HUDEP-2 (cell line): Measurements from ENCODE around the gene SSBP2.
"Not testable (repeated sequence)": the region's sequence is repeated elsewhere in the genome, so short reads cannot be mapped to it uniquely, and the experiment has no call there.

Source experiments
- DNase-seq, 76 experiments: peaks; one replicate each; lab custom pipeline; 2025; ENCODE audit not compliant: unreplicated experiment in 76 of 76; lab: John Stamatoyannopoulos, UW

Gene SSBP2

DNA sequence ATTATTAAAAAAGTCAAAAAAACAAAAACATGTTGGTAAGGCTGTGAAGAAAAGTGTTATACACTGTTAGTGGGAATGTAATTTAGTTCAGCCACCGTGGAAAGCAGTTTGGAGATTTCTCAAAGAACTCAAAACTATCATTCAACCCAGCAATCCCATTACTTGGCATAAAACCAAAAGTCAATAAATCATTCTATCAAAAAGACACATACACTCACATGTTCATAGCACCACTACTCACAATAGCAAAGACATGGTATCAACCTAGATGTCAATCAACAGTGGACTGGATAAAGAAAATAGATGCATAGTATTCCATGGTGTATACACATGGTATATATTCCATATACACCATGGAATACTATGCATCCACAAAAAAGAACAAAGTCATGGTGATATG lies 208.7 kb downstream of the SSBP2 start:
- DNase-seq, result no peak

DNA sequence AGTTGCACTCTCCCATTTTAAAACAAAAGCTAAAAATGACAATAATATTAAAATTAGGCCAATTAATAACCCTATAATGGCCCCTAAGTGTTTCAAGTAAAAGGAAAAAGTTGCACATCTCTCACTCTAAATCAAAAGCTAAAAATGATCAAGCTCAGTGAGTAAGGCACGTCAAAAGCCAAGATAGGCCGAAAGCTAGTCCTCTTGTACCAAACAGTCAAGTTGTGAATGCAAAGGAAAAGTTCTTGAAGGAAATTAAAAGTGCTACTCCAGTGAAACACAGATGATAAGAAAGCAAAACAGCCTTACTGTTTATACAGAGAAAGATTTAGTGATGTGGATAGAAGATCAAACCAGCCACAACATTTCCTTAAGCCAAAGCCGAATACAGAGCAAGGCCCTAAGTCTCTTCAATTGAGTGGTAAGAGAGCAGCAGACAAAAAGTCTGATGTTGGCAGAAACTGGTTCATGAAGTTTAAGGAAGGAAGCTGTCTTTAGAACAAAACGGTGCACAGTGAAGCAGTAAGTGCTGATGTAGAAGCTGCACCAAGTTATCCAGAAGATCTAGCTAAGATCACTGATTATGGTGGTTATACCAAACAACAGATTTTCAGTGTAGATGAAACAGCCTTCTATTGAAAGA lies 212.9 kb downstream of the SSBP2 start:
- DNase-seq, result no peak

DNA sequence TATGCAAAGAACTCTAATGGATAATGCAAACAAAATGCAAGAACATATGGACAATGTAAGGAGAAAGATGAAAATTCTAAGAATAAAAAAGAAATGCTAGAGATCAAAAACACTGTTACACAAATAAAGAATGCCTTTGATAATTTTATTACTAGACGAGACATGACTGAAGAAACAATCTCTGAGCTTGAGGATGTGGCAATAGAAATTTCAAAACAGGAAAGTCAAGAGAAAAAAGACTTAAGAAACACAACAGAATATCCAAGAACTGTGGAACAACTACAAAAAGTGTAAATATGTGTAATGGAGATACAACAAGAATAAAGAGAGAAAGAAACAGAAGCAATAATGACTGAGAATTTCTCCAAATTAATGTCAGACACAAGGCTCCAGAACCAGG lies 216.5 kb downstream of the SSBP2 start:
- no peak for DNase-seq

DNA sequence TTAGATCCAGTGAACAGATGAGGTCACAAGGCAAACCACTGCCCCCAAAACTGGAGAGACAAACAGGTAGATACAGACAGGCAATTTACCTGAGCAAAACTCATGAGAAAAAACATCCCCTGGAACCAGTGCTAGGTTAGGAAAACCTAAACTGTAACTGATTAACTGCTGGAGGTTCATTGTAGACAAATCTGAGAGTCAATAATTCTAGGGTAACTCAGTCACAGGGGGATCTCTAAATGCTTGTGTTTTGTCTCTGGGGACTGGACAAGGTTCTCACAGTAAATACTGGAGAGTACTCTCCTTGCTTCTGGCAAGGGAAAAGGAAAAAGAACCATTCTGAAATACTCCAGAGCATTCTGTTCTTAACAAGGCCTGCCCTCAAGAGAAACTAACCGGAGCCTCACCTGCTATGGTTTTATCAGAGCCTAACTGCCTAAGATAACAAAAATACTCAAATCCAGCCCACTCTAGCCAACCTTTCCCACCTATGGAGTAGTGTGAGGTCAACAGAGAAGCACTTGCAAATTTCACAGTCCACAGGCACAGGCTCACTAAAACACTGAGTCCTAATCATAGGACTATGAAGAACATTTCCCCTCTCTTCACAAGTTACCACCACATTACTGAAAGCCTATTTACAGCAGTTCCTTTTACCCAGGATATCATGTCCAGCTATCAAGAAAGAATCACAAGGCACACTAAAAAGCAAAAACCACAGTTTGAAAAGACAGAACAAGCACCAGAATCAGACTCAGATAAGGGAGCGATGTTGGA lies 217.1 kb downstream of the SSBP2 start:
- DNase-seq, result no peak

DNA sequence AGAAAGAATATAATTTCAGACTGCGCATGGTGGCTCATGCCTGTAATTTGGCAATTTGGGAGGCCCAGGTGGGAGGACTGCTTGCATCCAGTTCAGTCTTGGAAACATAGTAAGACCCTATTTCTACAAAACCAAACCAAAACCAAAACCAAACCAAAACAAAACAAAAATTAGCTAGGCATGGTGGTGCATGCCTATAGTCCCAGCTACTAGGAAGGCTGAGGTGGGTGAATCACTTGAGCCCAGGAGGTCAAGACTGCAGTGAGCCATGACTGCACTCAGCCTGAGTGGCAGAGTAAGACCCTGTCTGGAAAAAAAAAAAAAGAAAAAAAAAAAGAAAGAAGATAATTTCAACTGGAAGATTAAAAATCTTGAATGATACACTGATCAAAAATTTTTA lies 220.0 kb downstream of the SSBP2 start:
- DNase-seq, result no peak

DNA sequence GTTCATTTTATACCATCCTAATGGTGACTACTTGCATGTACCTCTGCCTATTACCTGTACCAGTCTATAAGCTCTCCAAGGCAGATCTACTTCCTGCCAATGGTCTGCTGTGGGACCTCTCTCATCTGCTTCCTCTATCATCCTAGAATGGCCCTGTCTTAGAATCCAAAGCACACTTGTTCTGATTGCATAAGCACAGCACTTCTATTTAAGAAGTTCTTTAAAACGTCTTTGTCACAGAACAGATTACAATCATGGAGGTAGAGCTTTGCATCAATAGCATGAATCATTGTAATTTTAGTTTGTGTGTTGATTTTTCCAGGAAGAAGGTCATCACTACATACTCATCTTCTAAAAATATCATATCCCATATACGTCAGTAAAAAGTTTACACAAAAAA lies 225.2 kb downstream of the SSBP2 start:
- no peak for DNase-seq

DNA sequence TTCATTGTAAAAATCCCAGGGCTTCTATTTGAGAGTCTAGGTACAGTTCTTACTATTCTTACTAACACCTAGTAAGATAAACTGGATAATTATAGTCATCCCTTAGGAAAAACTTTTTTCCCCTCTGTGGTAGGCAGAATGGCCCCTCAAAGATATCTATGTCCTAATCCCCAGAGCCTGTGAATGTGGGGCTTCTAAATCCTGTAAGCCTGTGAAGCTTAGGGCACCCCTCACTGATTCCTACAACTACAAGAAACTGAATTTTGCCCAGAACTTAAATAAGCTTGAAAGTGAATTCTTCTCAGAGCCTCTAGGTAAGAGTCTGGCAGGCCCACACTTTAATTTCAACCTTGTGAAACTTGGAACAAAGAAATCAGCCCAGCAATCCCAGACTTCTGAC lies 226.9 kb downstream of the SSBP2 start:
- DNase-seq, result no peak

DNA sequence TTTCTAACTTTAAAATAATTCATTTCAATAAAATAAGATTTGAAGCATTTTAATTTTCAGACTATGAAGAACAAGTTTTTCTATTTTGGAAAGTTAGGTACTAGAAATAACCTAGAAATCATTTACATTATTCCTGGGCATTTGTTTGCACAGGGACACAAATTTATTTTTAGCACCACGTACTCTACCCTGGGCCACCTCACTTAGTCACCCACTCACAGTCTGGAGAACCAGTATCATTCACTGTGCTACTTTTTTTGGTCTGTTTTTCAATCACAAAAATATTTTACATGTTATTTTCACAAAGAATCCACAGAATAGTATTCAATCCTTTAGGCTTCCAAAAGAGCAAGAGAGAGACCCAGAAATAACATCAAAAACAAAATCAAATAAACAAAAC lies 228.3 kb downstream of the SSBP2 start:
- DNase-seq, result no peak

DNA sequence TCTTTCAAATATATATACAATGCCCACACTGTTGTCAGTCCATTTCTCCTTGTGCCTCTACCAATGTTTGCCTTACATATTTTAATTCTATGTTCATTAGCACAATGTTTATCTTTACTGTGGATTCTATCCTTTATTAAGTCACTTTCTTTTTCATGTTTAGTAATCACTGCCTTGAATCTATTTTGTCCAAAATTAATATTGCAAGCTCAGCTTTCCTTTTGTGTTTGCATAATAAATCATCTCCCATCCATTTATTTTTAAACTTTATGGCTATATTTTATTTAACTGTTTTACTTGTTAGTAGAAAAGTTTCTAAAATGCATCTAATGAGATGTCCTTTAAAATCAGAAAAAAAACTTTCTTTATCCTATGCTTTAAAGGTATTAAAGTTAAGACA lies 230.1 kb downstream of the SSBP2 start:
- no peak for DNase-seq

DNA sequence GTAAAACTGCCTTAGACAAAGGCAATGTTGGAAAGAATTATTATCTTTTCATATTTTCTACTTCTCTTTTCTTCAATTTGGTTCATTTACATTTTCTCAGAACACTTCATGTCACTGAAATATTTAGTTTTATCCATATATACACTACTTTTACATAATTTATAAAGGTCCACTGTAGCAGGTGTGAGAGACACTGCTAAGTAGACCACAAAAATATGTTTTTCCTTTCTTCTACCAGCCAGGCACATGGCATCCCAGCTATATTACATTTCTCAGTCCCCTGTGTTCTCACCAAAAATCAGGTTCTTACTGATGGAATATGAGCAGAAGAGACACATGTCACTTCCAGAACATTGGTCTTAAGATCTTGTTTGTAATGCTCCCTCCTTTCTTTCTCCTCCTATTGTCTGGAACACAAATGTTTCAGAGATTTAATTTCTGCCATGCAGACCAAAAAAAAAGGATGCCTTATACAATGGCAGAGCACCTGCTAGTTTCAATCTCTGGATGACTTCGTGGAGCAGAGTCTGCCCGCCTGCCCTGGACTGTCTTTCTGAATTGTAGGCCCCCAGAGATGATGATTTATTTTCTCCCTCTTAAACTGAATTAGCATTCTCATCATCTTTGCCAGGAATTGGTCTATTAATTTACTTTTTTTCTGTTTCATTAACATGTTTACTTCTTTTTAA lies 231.5 kb downstream of the SSBP2 start:
- DNase-seq, result no peak

DNA sequence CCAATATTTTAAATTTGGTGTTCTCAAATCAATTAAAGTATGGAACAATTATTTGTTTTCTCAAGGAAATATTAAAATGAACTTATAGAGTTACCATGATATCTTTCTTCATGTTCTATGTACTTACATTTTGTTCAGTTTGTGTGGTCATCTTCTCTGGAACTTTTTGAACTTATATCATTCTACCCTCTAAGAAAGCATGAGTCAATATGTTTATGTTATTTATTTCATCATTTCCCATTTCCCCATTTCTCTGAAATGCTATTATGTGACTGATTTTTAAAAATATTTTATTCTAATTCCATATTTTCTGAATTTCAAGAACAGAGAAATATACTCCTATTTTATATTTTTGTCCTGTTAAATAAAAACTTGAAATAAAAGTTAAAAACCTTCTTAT lies 233.4 kb downstream of the SSBP2 start:
- DNase-seq, result no peak

DNA sequence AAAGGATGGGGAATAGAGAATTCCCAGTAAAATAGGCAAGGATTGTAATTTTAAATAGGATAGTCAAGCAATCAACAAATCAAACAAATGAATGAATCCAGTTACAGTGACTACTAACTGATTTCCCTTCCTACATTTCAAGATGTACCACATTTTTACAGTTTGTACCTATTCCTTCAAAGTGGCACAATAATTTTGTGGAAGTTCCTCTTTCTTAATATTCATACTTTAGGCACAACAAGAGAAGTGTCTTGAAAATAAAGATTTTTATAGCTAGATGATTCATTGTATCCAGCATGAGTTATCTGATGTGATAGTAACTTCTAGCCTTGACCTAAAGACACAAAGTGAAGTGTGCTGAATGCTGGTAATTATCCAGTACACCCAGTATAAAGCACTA lies 234.8 kb downstream of the SSBP2 start:
- DNase-seq, result no peak

DNA sequence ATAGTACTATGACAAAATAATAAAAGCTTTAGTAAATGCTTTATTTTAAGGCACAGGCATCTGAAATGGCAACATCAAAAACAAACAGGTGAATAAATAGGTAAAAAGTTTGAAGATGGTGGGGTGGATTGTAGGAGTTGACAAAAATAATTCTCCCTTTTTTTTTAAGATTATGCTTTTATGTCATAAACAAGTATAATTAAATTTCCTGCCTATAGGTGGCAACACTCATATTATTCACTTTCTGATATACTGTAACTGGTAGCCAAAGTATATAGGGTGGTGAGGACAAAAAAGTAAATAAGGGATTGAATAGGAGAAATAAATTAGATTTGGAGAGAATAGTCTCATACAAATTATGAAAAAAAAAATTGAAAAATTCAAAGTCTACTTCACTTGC lies 236.9 kb downstream of the SSBP2 start:
- DNase-seq, result peak in 3 of 76 experiments; percentile 4 to 17 (median 10)

DNA sequence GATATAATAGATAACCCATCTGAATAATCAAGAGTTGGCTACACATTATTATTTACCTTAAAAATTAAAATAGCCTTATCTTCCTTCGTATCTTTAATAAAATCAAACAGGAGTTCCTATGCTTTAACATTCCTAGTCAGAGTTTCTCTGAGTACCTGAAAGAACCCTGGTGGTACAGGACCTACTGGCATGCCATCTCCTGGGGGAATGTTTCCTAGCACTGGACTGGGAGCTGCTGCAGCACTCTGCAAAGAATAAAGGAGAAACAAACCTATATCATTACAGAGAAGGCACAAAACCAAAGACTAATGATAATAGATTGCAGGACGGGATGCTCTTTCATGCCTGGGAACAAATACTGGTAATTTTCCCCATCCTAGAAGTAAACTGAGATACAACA lies 237.4 kb downstream of the SSBP2 start:
- no peak for DNase-seq

DNA sequence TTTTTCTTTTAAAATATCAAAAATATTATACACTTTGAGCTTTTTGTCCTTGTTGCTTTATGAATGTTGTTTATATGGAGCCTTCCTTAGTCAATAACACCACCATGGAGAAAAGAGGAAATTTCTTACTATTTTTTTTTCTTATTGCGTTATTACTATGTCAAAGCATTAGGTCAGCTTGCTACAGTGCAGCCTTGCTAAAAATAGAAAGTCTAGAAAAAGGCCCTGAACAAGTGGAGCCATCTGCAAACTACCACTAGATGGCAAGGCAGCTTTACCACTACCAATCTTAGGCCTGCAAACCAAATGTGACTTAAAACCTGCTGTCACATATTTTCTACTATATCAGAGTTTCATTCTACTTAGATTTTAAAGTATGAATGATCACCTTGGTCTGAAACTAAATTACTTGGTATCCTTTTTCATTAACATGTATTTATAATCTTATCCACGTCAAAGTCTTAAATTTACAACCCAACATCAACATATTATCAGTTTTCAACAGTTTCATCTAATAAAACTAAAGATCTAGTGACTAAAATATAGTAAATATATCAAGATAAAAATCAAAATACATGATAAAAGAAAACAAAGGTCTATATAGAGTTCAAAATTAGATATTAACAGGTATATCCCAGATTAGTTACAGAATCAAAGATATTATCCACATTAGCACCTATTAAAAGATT lies 243.9 kb downstream of the SSBP2 start:
- peak in 48 of 76 experiments; percentile 1 to 73 (median 36) for DNase-seq

DNA sequence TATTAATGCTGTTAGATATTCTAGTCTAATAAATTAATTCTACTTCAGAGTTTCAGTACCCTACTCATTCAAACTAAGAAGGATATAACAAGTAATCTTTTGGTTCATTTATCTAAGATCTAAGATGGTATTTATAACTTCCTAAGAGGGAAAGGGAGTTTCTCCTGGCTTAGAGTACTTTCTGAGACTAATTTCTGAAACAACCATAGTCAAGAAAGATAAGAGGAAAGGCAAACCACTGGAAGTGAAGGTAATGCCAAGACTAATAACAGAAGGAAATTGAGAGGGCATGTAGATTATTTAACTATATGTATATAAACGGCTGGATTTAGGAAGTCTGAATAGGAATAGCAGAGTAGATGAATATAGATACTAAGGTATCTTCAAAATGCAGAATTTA lies 244.5 kb downstream of the SSBP2 start:
- no peak for DNase-seq

DNA sequence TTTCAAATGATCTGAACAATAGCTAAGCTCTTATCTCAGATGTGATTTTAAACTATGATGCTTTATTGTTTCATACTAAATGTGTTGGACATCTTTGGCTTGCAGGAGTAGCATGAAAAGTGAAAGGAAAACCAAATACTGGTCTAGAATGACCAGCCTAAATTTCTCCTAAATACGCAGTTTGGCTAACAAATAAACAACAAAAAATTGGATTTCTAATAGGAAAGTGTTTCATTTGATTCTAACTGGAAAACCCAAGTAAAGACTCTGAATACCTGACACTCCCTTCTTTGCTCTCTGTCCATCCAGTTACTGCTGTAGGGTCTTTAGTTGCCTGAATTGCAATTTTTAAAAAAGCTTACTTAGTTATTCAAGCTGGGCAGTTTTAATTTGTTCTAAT lies 245.2 kb downstream of the SSBP2 start:
- no peak for DNase-seq

DNA sequence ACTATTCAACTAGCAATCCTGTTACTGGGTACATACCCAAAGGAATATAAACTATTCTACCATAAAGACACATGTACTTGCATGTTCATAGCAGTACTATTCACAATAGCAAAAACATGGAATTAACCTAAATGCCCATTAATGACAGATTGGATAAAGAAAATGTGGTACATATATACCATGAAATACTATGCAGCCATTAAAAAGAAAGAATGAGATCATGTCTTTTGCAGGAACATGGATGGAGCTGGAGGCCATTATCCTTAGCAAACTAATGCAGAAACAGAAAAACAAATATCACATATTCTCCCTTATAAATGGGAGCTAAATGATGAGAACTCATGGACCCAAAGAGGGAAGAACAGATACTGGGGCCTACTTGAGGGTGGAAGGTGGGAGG lies 247.3 kb downstream of the SSBP2 start:
- not testable (repeated sequence) for DNase-seq

DNA sequence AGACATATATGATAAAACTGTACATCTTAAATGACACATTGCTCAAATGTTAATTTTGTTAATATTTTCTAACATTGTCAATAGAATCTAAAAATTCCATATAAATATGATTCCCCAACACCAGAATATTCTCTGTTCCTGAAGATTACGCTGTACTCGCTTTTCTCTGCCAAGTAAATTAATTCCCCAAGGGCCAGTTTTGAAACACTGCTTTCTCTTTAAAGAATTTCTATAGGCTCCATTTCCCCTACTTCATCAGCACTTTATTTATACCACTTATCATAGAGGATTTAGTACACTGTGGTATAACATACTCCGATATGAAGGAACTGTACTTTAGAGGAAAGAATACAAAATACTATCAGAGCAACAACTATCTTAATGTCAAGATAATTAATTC lies 255.6 kb downstream of the SSBP2 start:
- DNase-seq, result no peak

DNA sequence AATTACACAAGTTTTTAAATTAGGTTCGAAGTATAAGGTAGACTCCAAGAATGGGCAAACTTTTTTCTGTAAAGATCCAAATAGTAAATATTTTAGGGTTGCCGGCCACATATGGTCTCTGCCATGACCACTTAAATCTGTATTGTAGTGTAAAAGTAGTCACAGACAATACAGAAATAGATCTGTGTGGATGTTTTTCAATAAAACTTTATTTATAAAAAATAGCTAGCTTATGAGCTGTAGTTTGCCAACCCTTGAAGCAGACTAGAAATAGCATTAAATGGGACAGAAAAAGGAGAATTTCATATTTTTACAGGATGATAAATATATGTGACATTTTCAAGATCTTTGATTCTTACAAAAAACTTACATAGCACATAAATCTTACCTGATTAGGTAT lies 262.0 kb downstream of the SSBP2 start:
- no peak for DNase-seq

DNA sequence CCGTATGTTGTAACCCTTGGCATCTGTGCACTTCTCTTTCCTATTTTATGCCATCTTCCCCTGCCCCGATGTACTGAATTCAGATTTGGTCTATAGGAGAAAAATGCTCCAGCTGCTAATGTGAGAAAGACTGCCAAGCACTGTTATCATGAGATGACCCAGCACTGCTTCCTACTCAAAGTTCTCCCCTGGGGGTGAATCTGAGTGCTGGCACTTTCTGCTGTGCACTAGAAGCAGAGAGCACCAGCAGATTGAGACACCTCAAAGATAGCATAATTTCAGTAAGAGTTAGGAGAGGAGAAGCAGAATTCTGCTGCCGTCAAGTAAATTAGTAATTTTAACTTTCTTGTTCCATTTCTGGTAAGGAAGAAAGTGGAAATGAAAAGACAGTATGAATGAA lies 264.2 kb downstream of the SSBP2 start:
- DNase-seq, result peak in 1 of 76 experiments; percentile 1
